H1 (cell line): ENCODE data around the gene PUS7L. TPM values are rescaled to one million over a fixed set of nuclear protein-coding genes. Genes with fewer than 3 reads are reported as not detected.

Experiments
- HDAC2 ChIP-seq, 2 experiments: fragments of 300-600 bp in 1 of 2; sonication (generic) in 1 of 2; IDR thresholded peaks; 2 replicates each; pipeline ENCODE4 v1.6.1; 2011 to 2012; ENCODE audit warnings: low read depth in 2 of 2, low read length in 2 of 2, mild to moderate bottlenecking in 2 of 2, moderate library complexity in 2 of 2, borderline replicate concordance in 1 of 2, inconsistent platforms in 1 of 2
- RAD21 ChIP-seq, 2 experiments: IDR thresholded peaks in 1 of 2; conservative IDR thresholded peaks in 1 of 2; 2 replicates each; pipeline ENCODE4 v1.6.1; 2011; ENCODE audit warnings: low read depth in 2 of 2, low read length in 2 of 2, improper control_type of control experiment in 1 of 2, inconsistent platforms in 1 of 2, mild to moderate bottlenecking in 1 of 2, moderate library complexity in 1 of 2
- polyA plus RNA-seq, 7 experiments: library from polyadenylated mRNA; depleted of rRNA in 3 of 7; stranded (reverse) in 5 of 7; unstranded in 2 of 7; fragments of >200 nt in 5 of 7; fragments of 200-250 nt in 2 of 7; gene quantifications; 1 replicate in 5 of 7; 2 replicates in 1 of 7; 4 replicates in 1 of 7; pipeline versions ENCODE4 v1.2.1 to v1.2.3, GENCODE V29; 2011 to 2013; ENCODE audit warnings: missing spikeins in 2 of 7, mixed read lengths in 2 of 7
- total RNA-seq: library from RNA; stranded (reverse); fragmentation: NEBNext Ultra II Directional; extraction: Animal tissue kit (Norgen Biotek cat#: 25700); gene quantifications from 2 replicates; pipeline ENCODE4 v1.2.1, GENCODE V29; 2021

The PUS7L gene
- total and polyA plus RNA-seq, 2 of the 8 experiments (the other 6 are each of a cell fraction or from before 2014, with no cell fraction given), result 3.6 to 26.8 TPM

GRCh38 chr12:43758728-43759563 lies at the start of gene PUS7L, which contains the start of gene IRAK4 (continued):
- TF ChIP-seq HDAC2 (IDR thresholded peaks at IDR 0.05; ENCODE audit: borderline replicate concordance in 1 of 2, low read depth in 2 of 2, low read length in 2 of 2) (peak; percentile 26 to 96; a peak in 1 of 4 replicates), RAD21 (IDR thresholded peaks at IDR 0.05 in 1 of 2, conservative IDR thresholded peaks at IDR 0.05 in 1 of 2; ENCODE audit: low read depth in 2 of 2, low read length in 2 of 2) (peak; percentile 25 to 35; a peak in 2 of 4 replicates)
